NCI-H446 (cell line): ENCODE results near the gene SOS2.

Source experiments
- DNase-seq, 2 experiments: peaks; one replicate each; lab custom pipeline; 2025; lab: John Stamatoyannopoulos, UW

Gene SOS2

GRCh38 chr14:50231475-50232275 lies at the start of gene SOS2:
Gene SOS2 (minus strand): TSS chr14:50231578. CDS start chr14:50231283, 295 bp downstream.
- peak; percentile 46 to 88 for DNase-seq

GRCh38 chr14:50272498-50272897 lies 41.1 kb upstream of the SOS2 start:
- DNase-seq: no peak

DNA sequence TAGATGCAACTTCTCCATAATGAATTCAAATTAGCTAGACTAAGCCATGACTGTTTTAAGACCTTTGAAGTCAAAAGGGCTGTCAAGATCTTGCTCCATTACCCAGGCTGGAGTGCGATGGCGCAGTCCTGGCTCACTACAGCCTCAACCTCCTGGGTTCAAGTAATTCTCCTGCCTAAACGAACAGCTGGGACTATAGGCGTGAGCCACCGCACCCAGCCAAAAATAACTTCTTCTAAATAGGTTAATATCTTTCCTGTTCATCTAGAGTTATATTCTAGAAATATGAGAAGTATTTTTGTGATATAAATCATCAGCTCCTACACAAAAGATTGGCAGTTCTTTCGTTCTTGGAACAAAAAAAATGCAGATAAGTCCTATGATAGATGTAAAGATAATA lies 39.6 kb upstream of the SOS2 start:
- no peak for DNase-seq

DNA sequence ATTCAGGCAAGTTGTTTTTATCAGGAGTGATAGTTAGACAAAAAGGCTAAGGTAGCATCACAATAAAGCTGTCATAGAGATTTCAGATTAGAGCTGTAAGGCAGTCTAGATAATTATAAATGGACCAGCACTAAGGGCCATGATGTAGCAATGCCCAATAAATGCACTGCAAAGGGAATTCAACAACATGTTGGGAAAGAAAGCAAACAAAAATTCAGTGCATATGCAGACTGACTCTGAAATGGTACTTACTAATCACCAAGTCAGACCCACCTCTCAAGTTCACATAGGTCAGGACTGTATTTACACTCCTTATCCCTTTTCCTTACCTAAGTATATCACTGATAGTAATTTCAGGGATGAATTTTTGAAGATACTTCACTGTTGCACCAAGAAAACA lies 33.7 kb upstream of the SOS2 start:
- no peak for DNase-seq

GRCh38 chr14:50263321-50263720 lies 31.9 kb upstream of the SOS2 start:
- no peak for DNase-seq

DNA sequence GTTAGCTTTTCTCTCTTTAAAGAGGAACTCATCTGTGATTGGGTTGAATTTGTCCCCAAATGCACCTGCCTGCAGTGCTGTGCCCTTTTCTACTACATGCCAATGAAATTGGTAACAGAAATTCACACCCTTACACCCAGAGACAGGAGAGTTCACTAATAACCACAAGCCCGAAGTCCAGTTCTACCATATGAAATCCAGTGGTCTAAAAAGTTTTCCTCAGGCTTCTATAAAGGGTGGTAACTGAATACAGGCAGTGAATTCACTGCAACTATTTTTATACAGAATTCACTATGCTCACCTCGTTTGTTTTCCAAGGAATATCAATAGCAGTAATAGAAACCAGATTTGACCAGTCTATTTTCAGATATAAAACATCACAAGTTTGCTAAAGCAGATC lies 31.5 kb upstream of the SOS2 start:
- DNase-seq: no peak

- peak; percentile 8 to 18 for DNase-seq
Measured at GRCh38 chr14:50260511-50260910, 29.1 kb upstream of the SOS2 start.

DNA sequence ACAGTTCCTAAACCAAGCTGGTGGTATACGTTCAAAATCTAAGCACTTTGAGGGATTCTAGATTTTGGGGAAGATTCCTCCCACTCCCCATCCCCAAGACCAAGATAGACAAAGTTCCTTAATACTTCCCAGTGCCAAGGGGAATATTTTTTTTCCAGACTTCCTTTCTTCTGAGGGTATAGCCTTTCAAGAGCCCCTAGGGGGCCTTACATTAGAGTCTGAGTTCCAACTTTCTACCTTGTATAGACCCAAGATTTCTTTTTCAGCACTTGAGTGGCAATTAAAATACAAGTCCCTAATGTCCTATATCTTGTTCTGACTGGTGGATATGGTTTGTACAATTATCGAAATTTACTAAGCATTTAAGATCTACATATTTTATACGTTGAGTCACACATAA lies 28.7 kb upstream of the SOS2 start:
- DNase-seq: no peak

DNA sequence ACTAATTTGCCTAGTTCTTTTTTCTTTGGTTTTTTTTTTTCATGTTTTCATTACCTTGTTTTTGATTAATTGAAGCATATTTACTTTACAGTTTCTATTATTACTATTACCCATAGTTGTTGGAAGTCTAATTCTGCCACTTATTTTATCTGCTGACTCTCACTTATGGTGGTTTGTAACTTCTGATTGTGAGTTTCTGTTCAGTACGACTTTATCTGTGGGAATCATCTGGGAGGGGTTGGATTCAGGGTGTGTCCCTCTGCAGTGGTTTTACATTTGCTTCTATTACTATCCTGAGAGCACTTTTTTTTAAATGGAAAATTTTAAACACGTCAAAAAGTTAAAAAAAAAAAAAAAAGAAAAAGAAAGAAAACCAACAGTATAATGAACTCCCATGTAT lies 26.4 kb upstream of the SOS2 start:
- DNase-seq: no peak

DNA sequence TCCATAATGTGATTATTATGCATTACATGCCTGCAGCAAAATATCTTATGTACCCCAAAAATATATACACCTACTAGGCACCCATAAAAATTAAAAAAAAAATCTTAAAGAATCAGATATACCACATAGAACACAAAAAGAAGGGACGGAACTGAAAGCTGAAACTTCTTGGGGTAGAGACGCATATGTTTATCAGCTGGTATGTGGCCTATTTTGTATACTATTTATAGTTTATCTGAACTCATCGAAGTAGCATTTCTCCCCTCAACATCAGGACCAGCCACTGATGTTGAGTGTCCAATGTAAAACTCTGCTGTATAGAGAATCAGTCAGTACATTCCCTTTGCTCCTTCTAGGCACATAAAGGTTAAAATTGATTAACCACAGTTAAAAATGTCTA lies 22.9 kb upstream of the SOS2 start:
- no peak for DNase-seq

GRCh38 chr14:50249136-50249775 lies 17.9 kb upstream of the SOS2 start:
- no peak for DNase-seq

DNA sequence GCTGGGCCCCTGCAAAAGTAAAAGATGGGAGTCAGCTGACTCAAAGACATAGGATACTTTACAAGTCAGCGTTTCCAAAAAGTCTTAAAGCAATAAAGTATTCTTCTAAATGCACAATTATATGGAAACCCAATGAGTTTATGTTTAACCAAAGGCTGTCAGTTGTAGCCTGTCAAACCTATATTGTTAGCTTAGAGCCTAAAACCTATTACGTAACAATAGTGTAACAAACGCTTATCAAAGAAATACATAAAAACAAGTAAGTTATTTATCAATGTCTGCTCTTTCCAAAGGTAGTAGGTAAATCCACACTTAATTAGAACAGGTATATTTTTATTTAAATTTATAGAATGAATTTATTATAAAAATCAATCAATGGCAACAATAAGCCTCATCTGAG lies 15.9 kb upstream of the SOS2 start:
- no peak for DNase-seq

- no peak for DNase-seq
Measured at GRCh38 chr14:50242566-50243310, 11.4 kb upstream of the SOS2 start.

GRCh38 chr14:50242096-50242495 lies 10.7 kb upstream of the SOS2 start:
- DNase-seq: no peak

GRCh38 chr14:50237427-50237826 lies 6.0 kb upstream of the SOS2 start:
- DNase-seq: no peak

DNA sequence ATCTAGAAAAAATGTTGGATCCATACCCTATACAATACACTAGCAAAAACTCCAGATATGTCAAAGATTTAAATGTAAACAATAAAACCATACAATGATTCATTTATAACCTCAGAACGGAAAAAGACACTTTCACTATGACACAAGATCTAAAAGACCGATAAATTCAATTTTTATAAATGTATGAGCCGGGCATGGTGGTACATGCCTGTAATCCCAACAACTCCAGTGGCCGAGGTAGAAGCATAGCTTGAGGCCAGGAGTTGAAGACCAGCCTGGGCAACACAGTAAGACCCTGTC lies 2.5 kb upstream of the SOS2 start:
- no peak for DNase-seq

GRCh38 chr14:50233166-50233950 lies 2.0 kb upstream of the SOS2 start:
- DNase-seq: peak in 1 of 2 experiments; percentile 34

DNA sequence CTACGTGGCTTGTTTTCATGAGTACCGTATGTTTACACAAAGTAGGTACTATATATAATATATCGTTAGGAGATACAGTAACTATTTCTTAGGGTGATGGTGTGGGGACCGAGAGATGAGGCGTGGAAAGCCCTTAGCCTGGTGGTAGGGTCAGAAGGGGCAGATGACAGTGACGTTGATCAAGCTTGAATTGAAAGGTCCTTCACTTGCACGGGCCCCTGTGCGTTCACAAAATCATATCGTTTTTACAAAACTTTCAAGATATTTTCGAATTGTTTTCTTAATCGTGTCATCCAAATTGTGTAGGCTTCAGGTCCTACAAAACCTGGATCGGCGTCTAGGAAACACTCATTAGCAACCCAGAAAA lies 881 bp upstream of the SOS2 start:
- DNase-seq: no peak

DNA sequence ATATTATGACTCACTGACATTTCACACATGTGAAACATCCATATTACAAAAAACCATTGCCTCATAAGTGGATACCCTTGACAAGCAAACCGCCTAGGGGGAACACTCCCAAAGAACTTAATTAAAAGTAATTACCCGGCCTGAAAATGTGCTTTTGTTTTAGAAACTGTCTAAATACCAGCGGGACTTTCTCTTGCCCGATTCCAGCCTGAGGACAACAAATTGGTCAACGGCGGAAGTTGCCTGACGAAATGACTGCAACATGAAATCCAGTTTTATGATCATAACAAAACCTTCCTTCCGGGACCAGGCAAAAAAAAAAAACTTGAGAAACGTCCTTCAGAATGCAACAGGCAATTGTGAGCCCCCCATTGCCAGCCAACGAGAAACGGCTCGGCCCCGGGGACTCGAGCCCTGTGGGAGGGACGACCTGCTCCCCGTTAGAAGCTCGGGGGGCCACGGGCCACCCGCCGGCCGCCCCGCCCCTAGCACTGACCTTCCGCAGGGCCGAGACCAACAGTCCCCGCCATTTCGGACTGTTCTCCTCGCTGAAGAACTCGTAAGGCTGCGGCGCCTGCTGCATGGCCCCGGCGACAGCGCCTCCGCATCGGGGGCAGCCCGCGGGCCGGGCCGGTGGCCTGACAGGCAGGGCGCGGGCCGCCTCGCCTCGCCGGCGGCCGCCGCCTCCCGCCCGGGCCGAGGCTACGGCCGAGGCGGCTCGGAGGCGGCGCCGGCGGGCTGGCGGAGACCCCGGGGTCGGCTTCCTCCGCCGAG lies 490 bp downstream of the SOS2 start:
- peak in 1 of 2 experiments; percentile 39 for DNase-seq

DNA sequence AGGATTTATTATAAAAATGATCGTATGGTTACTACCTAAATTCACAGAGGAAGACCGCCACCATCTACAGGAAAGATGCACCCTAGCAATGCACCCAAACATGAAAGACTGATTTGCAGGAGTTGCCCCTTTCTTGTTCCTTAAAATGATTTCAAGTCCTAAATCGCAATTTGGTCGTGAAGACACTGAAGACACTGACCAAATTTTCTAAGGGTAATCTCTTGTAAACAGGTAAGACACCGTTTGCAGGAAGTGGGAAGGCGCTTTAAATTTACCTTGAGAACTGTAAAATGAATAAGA lies 1.0 kb downstream of the SOS2 start:
- DNase-seq: no peak

DNA sequence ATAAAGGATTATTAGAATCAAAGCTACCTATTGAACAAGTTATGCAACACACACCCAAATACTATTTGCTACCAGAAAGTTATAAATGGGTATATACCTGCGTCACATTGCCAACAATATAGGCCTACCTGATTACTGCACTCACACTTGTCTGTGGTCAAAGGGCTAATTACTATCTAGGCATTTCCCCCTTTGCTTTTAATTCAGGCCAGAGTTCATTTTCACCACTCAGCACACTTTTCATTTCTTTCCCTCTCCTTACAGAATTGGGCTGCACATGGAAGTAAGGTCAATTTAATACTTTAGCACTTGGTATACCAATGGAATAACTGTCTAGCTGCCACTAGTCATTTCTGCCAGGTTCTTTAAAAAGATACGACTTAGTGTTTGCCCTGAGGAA lies 1.7 kb downstream of the SOS2 start:
- no peak for DNase-seq

- no peak for DNase-seq
Measured at GRCh38 chr14:50228313-50228712, 3.1 kb downstream of the SOS2 start.
